ENCODE data around the gene SF1. TPM values are rescaled to one million over a fixed set of nuclear protein-coding genes. Genes with fewer than 3 reads are reported as not detected.

SF1 gene
- total RNA-seq, 1 experiment from 2014 or later = 170 TPM

GRCh38 chr11:64745521-64746328, 32.6 kb downstream of the SF1 start:
- Histone ChIP-seq H3K27ac (no peak overlapping the region), H3K27me3 (replicated peaks) (peaks cover 46% of the 10 kb centered on the region), H3K9me3 (replicated peaks) (peaks cover 5% of the 10 kb centered on the region; the same call in 1 of the 2 replicates), H3K4me1 (replicated peaks) (peaks cover 32% of the 10 kb centered on the region), H3K4me3 (no peak overlapping the region), H3K36me3 (no peaks in the 10 kb centered on the region)
- no peak for DNase-seq (ENCODE audit: low read depth in 1 of 2, low spot score in 2 of 2)

- H3K4me1 ChIP-seq (replicated peaks) = peaks cover 32% of the 10 kb centered on the region
- H3K27ac ChIP-seq = no peak overlapping the region
- peaks cover 46% of the 10 kb centered on the region for H3K27me3 ChIP-seq (replicated peaks)
- H3K9me3 ChIP-seq (replicated peaks) = peaks cover 5% of the 10 kb centered on the region; the same call in 1 of the 2 replicates
- no peak overlapping the region for H3K4me3 ChIP-seq
- no peak for DNase-seq (ENCODE audit: low read depth in 1 of 2, low spot score in 2 of 2)
- no peaks in the 10 kb centered on the region for H3K36me3 ChIP-seq
Observed at GRCh38 chr11:64745189-64745520, 33.2 kb downstream of the SF1 start.

- Histone ChIP-seq H3K27me3 (replicated peaks) (peaks cover 46% of the 10 kb centered on the region), H3K9me3 (replicated peaks) (peaks cover 5% of the 10 kb centered on the region; the same call in 1 of the 2 replicates), H3K27ac (no peak overlapping the region), H3K4me3 (no peak overlapping the region), H3K4me1 (replicated peaks) (peaks cover 32% of the 10 kb centered on the region), H3K36me3 (no peaks in the 10 kb centered on the region)
- DNase-seq (ENCODE audit: low read depth in 1 of 2, low spot score in 2 of 2) = no peak
Observed at GRCh38 chr11:64744544-64745188, 33.7 kb downstream of the SF1 start.

GRCh38 chr11:64743591-64744543, 34.5 kb downstream of the SF1 start, which contains the start of gene RASGRP2:
RASGRP2 (minus strand) TSS chr11:64744142; CDS start chr11:64742866, 1,276 bp downstream.
- peaks cover 32% of the 10 kb centered on the region for H3K4me1 ChIP-seq (replicated peaks)
- peaks cover 5% of the 10 kb centered on the region; the same call in 1 of the 2 replicates for H3K9me3 ChIP-seq (replicated peaks)
- no peak within 1 kb of the TSS for H3K27ac ChIP-seq
- no peaks in the 10 kb centered on the region for H3K36me3 ChIP-seq
- no peak within 1 kb of the TSS; the same call in 1 of the 2 replicates for H3K4me3 ChIP-seq
- peak in 1 of 2 experiments; percentile 57 for DNase-seq (ENCODE audit: low read depth in 1 of 2, low spot score in 2 of 2)
- peaks cover 46% of the 10 kb centered on the region for H3K27me3 ChIP-seq (replicated peaks)

GRCh38 chr11:64742889-64743590, 35.3 kb downstream of the SF1 start:
- Histone ChIP-seq H3K27me3 (replicated peaks) (peaks cover 46% of the 10 kb centered on the region), H3K4me3 (no peak overlapping the region; the same call in 1 of the 2 replicates), H3K9me3 (replicated peaks) (peaks cover 5% of the 10 kb centered on the region; the same call in 1 of the 2 replicates)

GRCh38 chr11:64742087-64742888, 36.1 kb downstream of the SF1 start:
- peaks cover 5% of the 10 kb centered on the region; the same call in 1 of the 2 replicates for H3K9me3 ChIP-seq (replicated peaks)
- H3K4me3 ChIP-seq = no peak overlapping the region; the same call in 1 of the 2 replicates
- no peak overlapping the region for H3K27ac ChIP-seq
- peaks cover 40% of the 10 kb centered on the region for H3K4me1 ChIP-seq (replicated peaks)
- H3K36me3 ChIP-seq = no peaks in the 10 kb centered on the region
- H3K27me3 ChIP-seq (replicated peaks) = peaks cover 46% of the 10 kb centered on the region
- DNase-seq (ENCODE audit: low read depth in 1 of 2, low spot score in 2 of 2) = peak in 1 of 2 experiments; percentile 40

More at GRCh38 chr11:64742889-64743590, 35.3 kb downstream of the SF1 start:
- no peaks in the 10 kb centered on the region for H3K36me3 ChIP-seq
- peak in 1 of 2 experiments; percentile 70 for DNase-seq (ENCODE audit: low read depth in 1 of 2, low spot score in 2 of 2)
- peaks cover 37% of the 10 kb centered on the region for H3K4me1 ChIP-seq (replicated peaks)
- H3K27ac ChIP-seq = no peak overlapping the region

- no peak overlapping the region for H3K4me3 ChIP-seq
- H3K4me1 ChIP-seq (replicated peaks) = peaks cover 40% of the 10 kb centered on the region
- H3K9me3 ChIP-seq (replicated peaks) = peaks cover 5% of the 10 kb centered on the region; the same call in 1 of the 2 replicates
- peaks cover 44% of the 10 kb centered on the region for H3K27me3 ChIP-seq (replicated peaks)
- H3K27ac ChIP-seq = no peak overlapping the region
- DNase-seq (ENCODE audit: low read depth in 1 of 2, low spot score in 2 of 2) = no peak
- no peaks in the 10 kb centered on the region for H3K36me3 ChIP-seq
Observed at GRCh38 chr11:64741375-64742086, 36.8 kb downstream of the SF1 start.

- Histone ChIP-seq H3K4me1 (replicated peaks) (peaks cover 30% of the 10 kb centered on the region), H3K36me3 (no peaks in the 10 kb centered on the region), H3K4me3 (no peak overlapping the region), H3K27ac (no peak overlapping the region), H3K27me3 (replicated peaks) (peaks cover 27% of the 10 kb centered on the region), H3K9me3 (replicated peaks) (peaks cover 5% of the 10 kb centered on the region; the same call in 1 of the 2 replicates)
- DNase-seq (ENCODE audit: low read depth in 1 of 2, low spot score in 2 of 2) = no peak
Observed at GRCh38 chr11:64739871-64740270, 38.5 kb downstream of the SF1 start.

- Histone ChIP-seq H3K4me1 (replicated peaks) (peaks cover 8% of the 10 kb centered on the region), H3K9me3 (replicated peaks) (peaks cover 3% of the 10 kb centered on the region; the same call in 1 of the 2 replicates), H3K36me3 (no peaks in the 10 kb centered on the region), H3K27ac (no peak overlapping the region), H3K4me3 (no peak overlapping the region), H3K27me3 (replicated peaks) (peaks cover 3% of the 10 kb centered on the region)
- DNase-seq (ENCODE audit: low read depth in 1 of 2, low spot score in 2 of 2) = no peak
Observed at GRCh38 chr11:64736654-64737053, 41.7 kb downstream of the SF1 start.

- Histone ChIP-seq H3K36me3 (no peaks in the 10 kb centered on the region), H3K27me3 (replicated peaks) (peaks cover 10% of the 10 kb centered on the region), H3K4me3 (no peak overlapping the region), H3K27ac (no peak overlapping the region), H3K4me1 (replicated peaks) (peaks cover 8% of the 10 kb centered on the region), H3K9me3 (replicated peaks) (peaks cover 5% of the 10 kb centered on the region; the same call in 1 of the 2 replicates)
- no peak for DNase-seq (ENCODE audit: low read depth in 1 of 2, low spot score in 2 of 2)
Observed at GRCh38 chr11:64735725-64736259, 42.5 kb downstream of the SF1 start.
